ENCODE data around the gene QRICH1. TPM values are rescaled to one million over a fixed set of nuclear protein-coding genes. Genes with fewer than 3 reads are reported as not detected.

Gene QRICH1
- total RNA-seq, 4 donors from 2014 or later = 85.8 to 187 (median 115) TPM

DNA sequence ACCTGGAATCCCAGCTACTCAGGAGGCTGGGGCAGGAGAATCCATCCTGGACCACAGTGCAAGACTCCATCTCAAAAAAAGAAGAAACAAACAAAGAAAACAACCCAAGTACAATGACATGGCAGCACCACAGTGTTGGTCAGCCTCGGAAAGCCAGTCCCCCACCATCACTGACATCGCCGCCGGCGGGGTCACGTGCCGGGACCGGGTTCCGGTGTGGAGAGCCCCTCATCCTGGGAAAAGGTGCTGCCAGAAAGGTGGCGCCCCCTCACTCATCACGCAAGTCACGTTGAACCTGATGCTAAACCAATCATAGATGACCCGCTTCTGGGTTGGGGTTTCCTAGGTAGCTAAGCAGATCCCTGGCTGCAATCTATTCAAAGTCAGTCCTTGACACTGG, 17.8 kb downstream of the QRICH1 start:
- peaks cover 76% of the 10 kb centered on the region for H3K36me3 ChIP-seq
- 94% methylated on average over 13 of the region's 13 CpGs for WGBS

DNA sequence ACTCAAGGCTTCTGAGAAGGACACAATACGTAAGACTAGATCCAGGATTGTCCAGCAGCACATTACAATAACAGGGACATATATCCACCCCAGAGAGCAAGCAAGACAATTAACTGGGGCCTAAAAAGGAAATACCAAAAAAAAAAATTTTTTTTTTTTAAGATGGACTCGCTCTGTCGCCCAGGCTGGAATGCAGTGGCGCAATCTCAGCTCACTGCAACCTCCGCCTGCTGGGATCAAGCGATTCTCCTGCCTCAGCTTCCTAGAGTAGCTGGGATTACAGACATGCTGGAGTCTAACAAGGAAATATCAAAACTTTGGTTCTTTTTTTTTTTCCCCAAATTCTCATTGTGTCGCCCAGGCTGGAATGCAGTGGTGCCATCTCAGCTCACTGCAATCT, 35.9 kb downstream of the QRICH1 start:
- no peak overlapping the region for H3K27ac ChIP-seq
- TF ChIP-seq, protein P1, sequence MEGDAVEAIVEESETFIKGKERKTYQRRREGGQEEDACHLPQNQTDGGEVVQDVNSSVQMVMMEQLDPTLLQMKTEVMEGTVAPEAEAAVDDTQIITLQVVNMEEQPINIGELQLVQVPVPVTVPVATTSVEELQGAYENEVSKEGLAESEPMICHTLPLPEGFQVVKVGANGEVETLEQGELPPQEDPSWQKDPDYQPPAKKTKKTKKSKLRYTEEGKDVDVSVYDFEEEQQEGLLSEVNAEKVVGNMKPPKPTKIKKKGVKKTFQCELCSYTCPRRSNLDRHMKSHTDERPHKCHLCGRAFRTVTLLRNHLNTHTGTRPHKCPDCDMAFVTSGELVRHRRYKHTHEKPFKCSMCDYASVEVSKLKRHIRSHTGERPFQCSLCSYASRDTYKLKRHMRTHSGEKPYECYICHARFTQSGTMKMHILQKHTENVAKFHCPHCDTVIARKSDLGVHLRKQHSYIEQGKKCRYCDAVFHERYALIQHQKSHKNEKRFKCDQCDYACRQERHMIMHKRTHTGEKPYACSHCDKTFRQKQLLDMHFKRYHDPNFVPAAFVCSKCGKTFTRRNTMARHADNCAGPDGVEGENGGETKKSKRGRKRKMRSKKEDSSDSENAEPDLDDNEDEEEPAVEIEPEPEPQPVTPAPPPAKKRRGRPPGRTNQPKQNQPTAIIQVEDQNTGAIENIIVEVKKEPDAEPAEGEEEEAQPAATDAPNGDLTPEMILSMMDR (IDR thresholded peaks at IDR 0.05) = no peak
- no peak for TF ChIP-seq POLR2A (IDR thresholded peaks at IDR 0.05)
- no peak for TF ChIP-seq POLR2AphosphoS5 (IDR thresholded peaks at IDR 0.05)
- no peak for TF ChIP-seq EP300 (IDR thresholded peaks at IDR 0.05)
- H3K27me3 ChIP-seq = no peaks in the 10 kb centered on the region
- H3K9me3 ChIP-seq = no peaks in the 10 kb centered on the region
- peaks cover 70% of the 10 kb centered on the region for H3K36me3 ChIP-seq
- no peaks in the 10 kb centered on the region for H3K4me1 ChIP-seq
- no peak overlapping the region for H3K4me3 ChIP-seq
- 92% methylated on average over 7 of the region's 7 CpGs for WGBS
- no peak for DNase-seq (ENCODE audit: low spot score in 2 of 2)

More for the DNA sequence above, 17.8 kb downstream of the QRICH1 start:
- no peak overlapping the region for H3K27ac ChIP-seq
- no peak overlapping the region for H3K4me3 ChIP-seq
- no peaks in the 10 kb centered on the region for H3K4me1 ChIP-seq
- DNase-seq (ENCODE audit: low spot score in 2 of 2) = no peak
- TF ChIP-seq POLR2AphosphoS5 (IDR thresholded peaks at IDR 0.05) = no peak
- TF ChIP-seq POLR2A (IDR thresholded peaks at IDR 0.05) = no peak
- TF ChIP-seq, protein P1 (IDR thresholded peaks at IDR 0.05) = no peak
- no peak for TF ChIP-seq EP300 (IDR thresholded peaks at IDR 0.05)
- no peaks in the 10 kb centered on the region for H3K9me3 ChIP-seq
- no peaks in the 10 kb centered on the region for H3K27me3 ChIP-seq

DNA sequence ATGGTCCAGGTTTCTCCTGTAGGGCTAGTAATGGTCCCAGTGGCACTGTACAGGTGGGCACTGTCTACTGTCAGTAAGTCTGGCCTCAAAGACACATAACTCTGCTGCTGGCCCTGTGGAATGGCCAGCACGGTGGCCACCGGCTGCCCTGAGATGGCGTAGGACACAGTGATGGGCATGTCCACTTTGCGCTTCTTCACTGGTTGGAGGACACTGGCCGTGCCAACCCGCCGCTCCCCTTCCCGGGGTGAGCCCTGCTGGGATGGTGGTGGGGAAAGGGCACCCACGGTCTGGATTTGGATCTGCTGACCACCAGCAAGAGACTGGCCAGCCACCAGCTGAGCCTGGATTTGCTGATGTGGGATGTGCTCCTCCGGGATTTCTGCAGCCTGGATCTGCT, 36.6 kb downstream of the QRICH1 start:
- H3K9me3 ChIP-seq = no peaks in the 10 kb centered on the region
- H3K36me3 ChIP-seq = peaks cover 69% of the 10 kb centered on the region
- TF ChIP-seq POLR2AphosphoS5 (IDR thresholded peaks at IDR 0.05) (no peak), EP300 (IDR thresholded peaks at IDR 0.05) (no peak), POLR2A (IDR thresholded peaks at IDR 0.05) (no peak)
- TF ChIP-seq, protein P1 (IDR thresholded peaks at IDR 0.05) = no peak
- H3K4me3 ChIP-seq = no peak overlapping the region
- H3K27me3 ChIP-seq = no peaks in the 10 kb centered on the region
- no peak for DNase-seq (ENCODE audit: low spot score in 2 of 2)
- H3K27ac ChIP-seq = no peak overlapping the region
- no peaks in the 10 kb centered on the region for H3K4me1 ChIP-seq
- no CpG with 5 or more reads among the region's 10 CpGs for WGBS

- Histone ChIP-seq H3K4me1 (no peaks in the 10 kb centered on the region), H3K9me3 (no peaks in the 10 kb centered on the region), H3K27me3 (no peaks in the 10 kb centered on the region), H3K36me3 (peaks cover 71% of the 10 kb centered on the region), H3K4me3 (no peak overlapping the region), H3K27ac (no peak overlapping the region)
- no peak for DNase-seq (ENCODE audit: low spot score in 2 of 2)
- TF ChIP-seq, protein P1 (IDR thresholded peaks at IDR 0.05) = no peak
- TF ChIP-seq EP300 (IDR thresholded peaks at IDR 0.05) = no peak
- 100% methylated on average over 2 of the region's 2 CpGs for WGBS
These were observed 39.5 kb downstream of the QRICH1 start for GRCh38 chr3:49054344-49054862.

DNA sequence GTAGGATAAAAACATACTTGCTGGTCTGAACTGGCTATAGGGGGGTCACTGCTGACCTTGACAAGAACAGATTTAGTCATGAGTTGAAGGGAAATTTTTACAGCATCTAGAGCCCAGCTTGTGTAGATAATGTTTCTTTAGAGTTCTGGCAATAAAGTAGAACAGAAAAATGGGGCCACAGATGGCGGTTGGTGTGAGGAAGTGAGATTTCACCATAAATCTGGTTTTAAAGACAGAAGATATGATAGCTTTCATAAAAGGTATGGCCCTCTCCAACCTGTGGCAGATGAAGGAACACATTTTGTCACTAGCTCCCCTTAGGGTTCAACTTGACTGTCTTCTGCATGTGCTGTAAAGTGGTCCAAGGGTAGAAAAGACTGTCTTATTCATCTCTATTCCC, 40.3 kb downstream of the QRICH1 start:
- H3K27me3 ChIP-seq = no peaks in the 10 kb centered on the region
- TF ChIP-seq POLR2A (IDR thresholded peaks at IDR 0.05) (no peak), EP300 (IDR thresholded peaks at IDR 0.05) (no peak), POLR2AphosphoS5 (IDR thresholded peaks at IDR 0.05) (no peak)
- TF ChIP-seq, protein P1 (IDR thresholded peaks at IDR 0.05) = no peak
- H3K9me3 ChIP-seq = no peaks in the 10 kb centered on the region
- no peak for DNase-seq (ENCODE audit: low spot score in 2 of 2)
- no peak overlapping the region for H3K4me3 ChIP-seq
- H3K36me3 ChIP-seq = peaks cover 68% of the 10 kb centered on the region
- 96% methylated on average over 1 of the region's 1 CpG for WGBS
- no peaks in the 10 kb centered on the region for H3K4me1 ChIP-seq
- no peak overlapping the region for H3K27ac ChIP-seq

Data from suprapubic skin (tissue), 4 donors.